Loucy (cell line): Measurements from ENCODE around the gene PTHLH.

Experiments used
- EZH2phosphoT487 ChIP-seq: fragments of 200-600 bp; IDR thresholded peaks from 2 replicates; pipeline ENCODE4 v1.6.1; 2018; ENCODE audit warnings: antibody characterized with exemption, mild to moderate bottlenecking, moderate library complexity, borderline replicate concordance
- TF ChIP-seq, protein P1 (sequence below): fragments of 200-600 bp; sonication (generic); conservative IDR thresholded peaks from 2 replicates; pipeline ENCODE4 v1.5.1; 2014; ENCODE audit warnings: mild to moderate bottlenecking, antibody characterized with exemption, low read length

DNA sequence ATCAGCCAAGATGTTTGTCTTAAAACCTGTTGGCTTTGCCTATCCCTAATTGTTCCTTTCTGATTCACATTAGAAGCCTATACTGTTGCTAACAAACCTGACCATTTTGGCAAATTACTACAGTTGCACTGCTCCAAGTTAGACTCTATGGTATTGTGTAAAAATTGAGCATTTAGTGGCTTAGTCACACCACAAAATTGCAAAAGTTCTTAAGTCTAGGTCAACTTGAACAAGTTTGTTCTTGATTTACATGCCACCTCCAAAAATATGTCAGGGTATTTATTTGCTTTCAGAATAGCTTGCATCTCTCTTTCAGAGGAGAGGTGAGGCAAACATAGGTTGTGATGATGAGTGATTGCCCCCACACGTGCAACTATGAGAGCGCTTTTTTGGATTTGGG lies 27.0 kb upstream of the PTHLH start:
- TF ChIP-seq, protein P1, sequence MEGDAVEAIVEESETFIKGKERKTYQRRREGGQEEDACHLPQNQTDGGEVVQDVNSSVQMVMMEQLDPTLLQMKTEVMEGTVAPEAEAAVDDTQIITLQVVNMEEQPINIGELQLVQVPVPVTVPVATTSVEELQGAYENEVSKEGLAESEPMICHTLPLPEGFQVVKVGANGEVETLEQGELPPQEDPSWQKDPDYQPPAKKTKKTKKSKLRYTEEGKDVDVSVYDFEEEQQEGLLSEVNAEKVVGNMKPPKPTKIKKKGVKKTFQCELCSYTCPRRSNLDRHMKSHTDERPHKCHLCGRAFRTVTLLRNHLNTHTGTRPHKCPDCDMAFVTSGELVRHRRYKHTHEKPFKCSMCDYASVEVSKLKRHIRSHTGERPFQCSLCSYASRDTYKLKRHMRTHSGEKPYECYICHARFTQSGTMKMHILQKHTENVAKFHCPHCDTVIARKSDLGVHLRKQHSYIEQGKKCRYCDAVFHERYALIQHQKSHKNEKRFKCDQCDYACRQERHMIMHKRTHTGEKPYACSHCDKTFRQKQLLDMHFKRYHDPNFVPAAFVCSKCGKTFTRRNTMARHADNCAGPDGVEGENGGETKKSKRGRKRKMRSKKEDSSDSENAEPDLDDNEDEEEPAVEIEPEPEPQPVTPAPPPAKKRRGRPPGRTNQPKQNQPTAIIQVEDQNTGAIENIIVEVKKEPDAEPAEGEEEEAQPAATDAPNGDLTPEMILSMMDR, result no peak
- TF ChIP-seq EZH2phosphoT487, result no peak
